ENCODE results near the gene ADH1B. TPM values are rescaled to one million over a fixed set of nuclear protein-coding genes. Genes with fewer than 3 reads are reported as not detected.
"Not testable (repeated sequence)": the region's sequence is repeated elsewhere in the genome, so short reads cannot be mapped to it uniquely, and the experiment has no call there.

Gene ADH1B
- total and polyA plus RNA-seq, 2 of the 4 experiments (the other 2 are of a cell fraction): 0.36 to 0.46 TPM

- H3K27me3 ChIP-seq (ENCODE audit: control insufficient read depth, insufficient read depth, low read length); H2AFZ ChIP-seq (replicated peaks; ENCODE audit: low read length, poor library complexity); H2BK120ac ChIP-seq (ENCODE audit: low read depth, low read length); H3K4me2 ChIP-seq (ENCODE audit: low read depth, low read length); ATAC-seq (ENCODE audit: low read depth); H3K9me1 ChIP-seq (ENCODE audit: insufficient read depth, low read length); POLR2A ChIA-PET (ENCODE audit: unreplicated experiment); H2BK15ac ChIP-seq (ENCODE audit: low read depth, low read length); H3K4me3 ChIP-seq (ENCODE audit: insufficient read depth, low read depth, low read length); H2BK20ac ChIP-seq (ENCODE audit: low read depth, low read length); H4K5ac ChIP-seq (ENCODE audit: low read depth, low read length); H3K23ac ChIP-seq (ENCODE audit: low read depth, low read length); H3K14ac ChIP-seq (replicated peaks; ENCODE audit: low read depth, low read length); H3K27ac ChIP-seq (ENCODE audit: insufficient read depth, low read length); BruUV-seq (replicated peaks); H3K9ac ChIP-seq (ENCODE audit: low read depth, low read length); H3K79me1 ChIP-seq (ENCODE audit: low read depth in 1 of 2, low read length in 2 of 2); H2BK5ac ChIP-seq (ENCODE audit: low read depth, low read length, poor library complexity, severe bottlenecking); H3K18ac ChIP-seq (ENCODE audit: low read depth, low read length); H3K56ac ChIP-seq (ENCODE audit: extremely low read depth, insufficient read depth, low read length); dilution Hi-C loops (cut with HindIII; ENCODE audit: low sequenced_read_pairs, unreplicated experiment); H3K4me1 ChIP-seq (ENCODE audit: control insufficient read depth, insufficient read depth, low read length); H3K36me3 ChIP-seq (ENCODE audit: control insufficient read depth, insufficient read depth, low read length); H2AK5ac ChIP-seq (ENCODE audit: low read depth, low read length); H2AK9ac ChIP-seq (replicated peaks; ENCODE audit: low read depth, low read length, poor library complexity); H4K91ac ChIP-seq (ENCODE audit: insufficient read depth, low read depth, low read length); CTCF ChIA-PET; H3K9me3 ChIP-seq (ENCODE audit: control insufficient read depth, insufficient read depth, low read length); intact Hi-C loops (cut with micrococcal nuclease); H3K4ac ChIP-seq (ENCODE audit: low read depth, low read length); H4K20me1 ChIP-seq (ENCODE audit: insufficient read depth, low read length); DNase-seq; H4K8ac ChIP-seq (ENCODE audit: low read depth in 2 of 2, low read length in 2 of 2); in situ Hi-C loops (cut with MboI; ENCODE audit: low sequenced_read_pairs): not testable (repeated sequence)
- no CpG with 5 or more reads among the region's 10 CpGs for WGBS, 2 experiments (ENCODE audit: extremely low coverage in 2 of 2, insufficient read length in 1 of 2)
Observed at GRCh38 chr4:99356149-99356548, 34.9 kb upstream of the ADH1B start.
